HG03280 (cell line): Measurements from ENCODE around the gene NFIA.

Source experiments
- ATAC-seq: cut with Tn5 transposase; IDR thresholded peaks from one replicate; pipeline ENCODE4 v1.9.1; 2021; ENCODE audit warnings: mild to moderate bottlenecking, moderate library complexity; ENCODE audit not compliant: unreplicated experiment

The NFIA gene

GRCh38 chr1:61174060-61174795 lies 91.9 kb downstream of the NFIA start:
- ATAC-seq: no peak

- ATAC-seq: no peak
These were observed 93.6 kb downstream of the NFIA start for GRCh38 chr1:61175976-61176375.

- no peak for ATAC-seq
These were observed 99.0 kb downstream of the NFIA start for GRCh38 chr1:61181067-61182038.

GRCh38 chr1:61182049-61182448 lies 99.7 kb downstream of the NFIA start:
- no peak for ATAC-seq

GRCh38 chr1:61182480-61182879 lies 100.1 kb downstream of the NFIA start:
- ATAC-seq: no peak

- ATAC-seq: no peak
These were observed 101.2 kb downstream of the NFIA start for GRCh38 chr1:61183471-61184039.

GRCh38 chr1:61184040-61184713 lies 101.8 kb downstream of the NFIA start:
- no peak for ATAC-seq

GRCh38 chr1:61184714-61185106 lies 102.3 kb downstream of the NFIA start:
- no peak for ATAC-seq

GRCh38 chr1:61186753-61187152 lies 104.4 kb downstream of the NFIA start:
- ATAC-seq: no peak

- no peak for ATAC-seq
These were observed 105.2 kb downstream of the NFIA start for GRCh38 chr1:61187352-61188086.

GRCh38 chr1:61190153-61190552 lies 107.8 kb downstream of the NFIA start:
- ATAC-seq: no peak

- ATAC-seq: no peak
These were observed 108.5 kb downstream of the NFIA start for GRCh38 chr1:61190618-61191432.

- ATAC-seq: no peak
These were observed 109.0 kb downstream of the NFIA start for GRCh38 chr1:61191433-61191720.

GRCh38 chr1:61192663-61193330 lies 110.4 kb downstream of the NFIA start:
- ATAC-seq: no peak

GRCh38 chr1:61193808-61194207 lies 111.4 kb downstream of the NFIA start:
- ATAC-seq: no peak

- ATAC-seq: no peak
These were observed 116.2 kb downstream of the NFIA start for GRCh38 chr1:61198554-61198953.

- no peak for ATAC-seq
These were observed 118.7 kb downstream of the NFIA start for GRCh38 chr1:61201035-61201434.

- ATAC-seq: no peak
These were observed 120.7 kb downstream of the NFIA start for GRCh38 chr1:61202854-61203598.

GRCh38 chr1:61204528-61204927 lies 122.2 kb downstream of the NFIA start:
- no peak for ATAC-seq
